Measurements from ENCODE around the gene RENBP. TPM values are rescaled to one million over a fixed set of nuclear protein-coding genes. Genes with fewer than 3 reads are reported as not detected.

RENBP gene
- total and polyA plus RNA-seq, 12 donors = 5.4 to 69.6 (median 26.1) TPM

GRCh38 chrX:153911798-153912197 is 32.6 kb downstream of the RENBP start:
- H3K9me3 ChIP-seq (replicated peaks in 1 of 3) = no peaks in the 10 kb centered on the region
- TF ChIP-seq CTCF (IDR thresholded peaks at IDR 0.05) (no peak), POLR2A (IDR thresholded peaks at IDR 0.05) (no peak)
- H3K36me3 ChIP-seq (replicated peaks in 1 of 2) = no peaks in the 10 kb centered on the region
- 82 to 86% (median 85%) methylated on average over 6 of the region's 6 CpGs for WGBS, 4 donors
- intact Hi-C loops (cut with DNase I) = no loop called here
- no peak overlapping the region for H3K4me3 ChIP-seq
- no peaks in the 10 kb centered on the region for H3K4me1 ChIP-seq (replicated peaks in 1 of 2)
- peaks cover 10% of the 10 kb centered on the region for H3K27me3 ChIP-seq
- no peak overlapping the region for H3K27ac ChIP-seq
- no peak for DNase-seq

GRCh38 chrX:153910446-153910845 is 34.0 kb downstream of the RENBP start:
- Histone ChIP-seq H3K36me3 (replicated peaks in 1 of 2) (no peaks in the 10 kb centered on the region), H3K4me3 (no peak overlapping the region), H3K27ac (no peak overlapping the region), H3K9me3 (replicated peaks in 1 of 3) (no peaks in the 10 kb centered on the region), H3K4me1 (replicated peaks in 1 of 2) (no peaks in the 10 kb centered on the region), H3K27me3 (peaks cover 21% of the 10 kb centered on the region)
- DNase-seq = no peak
- WGBS, 4 donors = 91 to 97% (median 97%) methylated on average over 10 to 20 of the region's 22 CpGs; no CpG with 5 or more reads in 1 of the 4 donors
- intact Hi-C loops (cut with DNase I) = no loop called here
- TF ChIP-seq CTCF (IDR thresholded peaks at IDR 0.05) (no peak), POLR2A (IDR thresholded peaks at IDR 0.05) (no peak)

- no peak overlapping the region for H3K4me3 ChIP-seq
- no peaks in the 10 kb centered on the region for H3K9me3 ChIP-seq (replicated peaks in 1 of 3)
- TF ChIP-seq CTCF (IDR thresholded peaks at IDR 0.05) (no peak), POLR2A (IDR thresholded peaks at IDR 0.05) (no peak)
- H3K4me1 ChIP-seq (replicated peaks in 1 of 2) = no peaks in the 10 kb centered on the region
- H3K36me3 ChIP-seq (replicated peaks in 1 of 2) = no peaks in the 10 kb centered on the region
- no peak overlapping the region for H3K27ac ChIP-seq
- 90 to 100% (median 93%) methylated on average over 1 to 23 of the region's 25 CpGs for WGBS, 4 donors
- intact Hi-C loops (cut with DNase I) = no loop called here
- DNase-seq = no peak
- H3K27me3 ChIP-seq = peaks cover 23% of the 10 kb centered on the region
Observed at GRCh38 chrX:153909980-153910360, 34.5 kb downstream of the RENBP start.

GRCh38 chrX:153909024-153909979 is 35.1 kb downstream of the RENBP start:
- no peak overlapping the region for H3K27ac ChIP-seq
- no peaks in the 10 kb centered on the region for H3K9me3 ChIP-seq (replicated peaks in 1 of 3)
- intact Hi-C loops (cut with DNase I) = no loop called here
- no peaks in the 10 kb centered on the region for H3K36me3 ChIP-seq (replicated peaks in 1 of 2)
- DNase-seq = no peak
- no peak for TF ChIP-seq POLR2A (IDR thresholded peaks at IDR 0.05)
- TF ChIP-seq CTCF (IDR thresholded peaks at IDR 0.05) = no peak
- WGBS, 4 donors = 77 to 100% (median 84%) methylated on average over 1 to 37 of the region's 37 CpGs
- H3K4me3 ChIP-seq = no peak overlapping the region
- peaks cover 23% of the 10 kb centered on the region for H3K27me3 ChIP-seq
- no peaks in the 10 kb centered on the region for H3K4me1 ChIP-seq (replicated peaks in 1 of 2)
